ENCODE data around the gene ATP9A.

DNA sequence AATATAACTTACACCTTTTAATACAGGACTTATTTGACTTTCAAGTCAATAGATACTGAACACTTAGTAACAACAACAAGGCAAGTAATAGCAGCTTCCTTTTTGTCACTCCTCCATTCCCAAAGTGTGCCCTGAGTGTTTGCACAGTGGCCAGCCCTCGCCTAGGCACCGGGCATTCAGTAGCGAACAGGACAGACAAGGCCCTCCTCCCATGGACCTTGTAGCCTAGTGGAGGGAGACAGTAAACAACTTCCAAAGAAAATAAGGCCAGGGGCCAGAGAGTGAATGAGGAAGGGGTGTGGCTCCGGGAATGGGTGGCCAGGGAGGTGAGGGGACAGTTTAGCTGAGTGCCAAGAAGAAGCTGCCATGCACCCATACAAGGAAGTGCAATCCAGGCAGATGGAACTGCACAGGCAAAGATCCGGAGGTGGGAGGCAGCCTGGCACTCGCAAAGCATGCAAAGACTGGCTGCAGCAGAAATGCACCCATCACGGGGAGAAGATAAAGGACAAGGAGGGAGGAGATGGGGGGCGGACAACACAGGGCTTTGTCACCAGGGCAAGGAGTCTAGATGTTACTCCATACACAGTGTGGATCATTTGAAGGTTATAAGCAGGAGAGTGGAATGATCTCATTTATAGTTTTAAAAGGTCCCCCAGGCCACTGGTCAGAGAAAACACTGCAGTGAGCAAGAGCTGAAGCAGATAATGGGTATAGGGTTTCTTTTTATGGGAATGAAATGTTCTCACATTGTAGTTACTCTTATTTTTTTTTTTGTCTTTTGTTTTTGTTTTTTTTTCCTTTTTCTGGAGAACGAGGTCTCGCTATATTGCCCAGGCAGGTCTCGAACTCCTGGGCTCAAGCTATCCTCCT lies 32.2 kb downstream of the ATP9A start:
- TF ChIP-seq, protein P1, sequence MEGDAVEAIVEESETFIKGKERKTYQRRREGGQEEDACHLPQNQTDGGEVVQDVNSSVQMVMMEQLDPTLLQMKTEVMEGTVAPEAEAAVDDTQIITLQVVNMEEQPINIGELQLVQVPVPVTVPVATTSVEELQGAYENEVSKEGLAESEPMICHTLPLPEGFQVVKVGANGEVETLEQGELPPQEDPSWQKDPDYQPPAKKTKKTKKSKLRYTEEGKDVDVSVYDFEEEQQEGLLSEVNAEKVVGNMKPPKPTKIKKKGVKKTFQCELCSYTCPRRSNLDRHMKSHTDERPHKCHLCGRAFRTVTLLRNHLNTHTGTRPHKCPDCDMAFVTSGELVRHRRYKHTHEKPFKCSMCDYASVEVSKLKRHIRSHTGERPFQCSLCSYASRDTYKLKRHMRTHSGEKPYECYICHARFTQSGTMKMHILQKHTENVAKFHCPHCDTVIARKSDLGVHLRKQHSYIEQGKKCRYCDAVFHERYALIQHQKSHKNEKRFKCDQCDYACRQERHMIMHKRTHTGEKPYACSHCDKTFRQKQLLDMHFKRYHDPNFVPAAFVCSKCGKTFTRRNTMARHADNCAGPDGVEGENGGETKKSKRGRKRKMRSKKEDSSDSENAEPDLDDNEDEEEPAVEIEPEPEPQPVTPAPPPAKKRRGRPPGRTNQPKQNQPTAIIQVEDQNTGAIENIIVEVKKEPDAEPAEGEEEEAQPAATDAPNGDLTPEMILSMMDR (IDR thresholded peaks at IDR 0.05) = no peak
- TF ChIP-seq POLR2A (IDR thresholded peaks at IDR 0.05) = no peak

Data from testis (tissue), 2 donors.